HEK293 (cell line): ENCODE data around the gene MMP24OS.

Experiments used
- ATF2 ChIP-seq: fragments of 450-650 bp; formaldehyde crosslinking; IDR thresholded peaks from 2 replicates; pipeline ENCODE4 v1.5.1; 2016; ENCODE audit warnings: missing biosample characterization, missing genetic modification characterization, low read depth
- CTCF ChIP-seq: fragments of 450-650 bp; formaldehyde crosslinking; IDR thresholded peaks from 2 replicates; pipeline ENCODE4 v1.5.1; 2016; ENCODE audit warnings: missing biosample characterization, missing genetic modification characterization

GRCh38 chr20:35299780-35300179 lies 21.9 kb upstream of the MMP24OS start:
- TF ChIP-seq ATF2 (tag by site-specific recombination) (no peak), CTCF (tag by site-specific recombination) (no peak)
